Mesothelial cell of epicardium (in vitro differentiated cells): Measurements from ENCODE around the gene NTNG2. TPM values are rescaled to one million over a fixed set of nuclear protein-coding genes. Genes with fewer than 3 reads are reported as not detected.

ENCODE experiments used
- DNase-seq, 2 experiments: peaks; one replicate each; pipeline ENCODE4 v3.0.0; 2021; ENCODE audit warnings: low spot score in 2 of 2; ENCODE audit not compliant: unreplicated experiment in 2 of 2
- H3K27ac Mint-ChIP-seq: 2 replicates; pipeline ENCODE4 v1.8.0; 2021; ENCODE audit warnings: mixed read lengths
- H3K27me3 Mint-ChIP-seq: 2 replicates; pipeline ENCODE4 v1.8.0; 2021; ENCODE audit warnings: low read depth, mixed read lengths
- H3K36me3 Mint-ChIP-seq: 2 replicates; pipeline ENCODE4 v1.8.0; 2021; ENCODE audit warnings: mixed read lengths
- H3K4me1 Mint-ChIP-seq: 2 replicates; pipeline ENCODE4 v1.8.0; 2021; ENCODE audit warnings: mixed read lengths
- H3K4me3 Mint-ChIP-seq: 2 replicates; pipeline ENCODE4 v1.8.0; 2021; ENCODE audit warnings: mild to moderate bottlenecking, moderate library complexity, mixed read lengths
- H3K9me3 Mint-ChIP-seq: 2 replicates; pipeline ENCODE4 v1.8.0; 2021; ENCODE audit warnings: mixed read lengths
- CTCF ChIP-seq: fragments of 200-600 bp; sonication (generic); IDR thresholded peaks from one replicate; pipeline ENCODE4 v1.5.0; 2021; ENCODE audit warnings: antibody characterized with exemption; ENCODE audit not compliant: unreplicated experiment
- total RNA-seq: library from RNA; stranded (reverse); gene quantifications from 3 replicates; pipeline ENCODE4 v1.2.1, GENCODE V29; 2021

The NTNG2 gene
- total RNA-seq, 1 donor from 2014 or later, result 8.1 TPM

- Mint-ChIP-seq H3K27me3 (peaks cover 63% of the 10 kb centered on the region), H3K4me1 (peaks cover 35% of the 10 kb centered on the region), H3K36me3 (no peaks in the 10 kb centered on the region), H3K4me3 (no peak overlapping the region), H3K9me3 (no peaks in the 10 kb centered on the region), H3K27ac (no peak overlapping the region)
- DNase-seq, result no peak
- TF ChIP-seq CTCF, result no peak
These were observed 21.3 kb downstream of the NTNG2 start for GRCh38 chr9:132183134-132183533.

DNA sequence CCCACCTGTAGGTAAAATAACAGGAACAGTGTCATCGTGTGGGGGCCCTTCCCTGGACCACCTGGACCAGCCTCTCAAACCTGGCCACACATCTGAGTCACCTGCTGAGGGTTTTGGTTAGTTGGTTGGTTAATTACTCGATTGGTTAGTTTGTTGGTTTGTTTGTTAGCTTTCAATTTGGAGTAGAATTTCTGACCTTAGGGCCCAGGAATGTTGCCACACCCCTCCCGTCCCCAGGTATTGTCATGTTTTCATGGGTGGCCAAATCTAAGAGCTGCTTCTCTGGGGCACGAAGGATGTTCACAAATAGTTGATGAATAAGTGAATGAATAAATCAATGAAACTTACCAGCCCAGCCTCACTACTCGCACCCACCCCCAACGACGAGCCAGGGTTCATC lies 21.9 kb downstream of the NTNG2 start:
- Mint-ChIP-seq H3K27ac (no peak overlapping the region), H3K4me1 (peaks cover 35% of the 10 kb centered on the region), H3K27me3 (peaks cover 61% of the 10 kb centered on the region), H3K36me3 (no peaks in the 10 kb centered on the region), H3K9me3 (no peaks in the 10 kb centered on the region), H3K4me3 (no peak overlapping the region)
- no peak for DNase-seq
- TF ChIP-seq CTCF, result no peak

DNA sequence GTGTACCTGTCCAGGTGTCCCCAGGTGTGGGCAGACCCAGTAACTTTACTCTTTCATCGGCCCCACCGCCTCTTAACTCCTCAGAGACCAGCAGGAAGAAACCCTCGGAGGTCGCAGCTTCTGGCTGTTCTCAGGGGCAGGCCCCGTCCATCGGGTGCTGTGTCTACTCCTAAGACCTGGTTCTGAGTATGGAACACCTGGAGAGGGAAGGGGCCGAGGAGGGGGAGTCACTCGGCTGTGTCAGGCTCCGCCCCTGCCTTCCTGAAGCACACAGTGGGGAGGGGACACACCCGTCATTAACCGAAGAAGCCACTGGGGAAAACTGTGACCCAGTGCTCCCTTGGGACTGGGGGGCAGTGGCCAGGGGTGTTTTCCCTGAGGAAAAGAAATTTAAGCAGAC lies 22.3 kb downstream of the NTNG2 start:
- no peak for TF ChIP-seq CTCF
- Mint-ChIP-seq H3K27me3 (peaks cover 60% of the 10 kb centered on the region), H3K27ac (no peak overlapping the region), H3K36me3 (no peaks in the 10 kb centered on the region), H3K9me3 (no peaks in the 10 kb centered on the region), H3K4me3 (no peak overlapping the region), H3K4me1 (peaks cover 35% of the 10 kb centered on the region)
- no peak for DNase-seq

DNA sequence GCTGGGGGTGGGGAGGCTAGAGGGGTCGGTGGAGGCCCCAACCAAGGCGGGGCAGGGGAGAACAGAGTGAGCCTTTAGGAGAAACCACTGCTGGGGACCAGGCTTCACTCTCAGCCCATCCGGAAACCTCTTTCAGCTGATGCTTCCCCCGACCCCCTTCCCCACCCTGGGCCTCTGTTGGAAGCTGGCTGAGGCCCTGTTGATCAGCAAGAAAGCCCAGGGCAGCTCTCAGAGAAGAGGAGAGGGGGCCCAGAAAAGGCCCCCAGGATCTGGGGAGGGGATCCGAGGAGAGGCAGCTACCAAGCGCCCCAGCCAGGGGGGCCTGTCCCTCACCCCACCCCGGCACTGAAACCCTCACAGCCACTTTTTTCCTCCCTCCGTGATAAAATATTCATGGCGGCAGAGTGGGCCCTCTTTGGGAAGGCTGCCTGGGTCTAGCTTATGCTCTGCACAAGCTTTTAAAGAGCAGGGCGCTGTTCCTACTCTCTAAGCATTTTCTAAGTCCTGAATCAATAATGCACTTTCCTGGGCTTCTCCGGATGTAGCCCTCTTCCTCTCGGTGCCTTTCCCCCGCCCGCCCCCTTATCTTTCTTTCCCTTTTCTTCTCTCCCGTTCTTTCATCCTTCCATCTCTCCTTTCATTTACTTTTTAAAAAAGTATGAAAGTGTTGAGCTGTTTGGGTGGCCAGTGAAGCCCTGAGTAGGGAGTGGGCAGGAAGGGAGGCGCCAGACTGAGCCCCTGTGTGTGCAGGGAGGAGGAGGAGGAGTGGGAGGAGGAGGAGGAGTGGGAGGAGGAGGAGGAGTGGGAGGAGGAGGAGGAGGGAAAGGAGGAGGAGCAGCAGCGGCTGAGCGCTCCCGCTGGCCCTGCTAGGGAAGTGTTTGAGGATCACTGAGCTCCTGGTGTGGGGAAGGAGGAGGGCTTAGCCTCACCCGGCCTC lies 23.5 kb downstream of the NTNG2 start:
- Mint-ChIP-seq H3K36me3 (no peaks in the 10 kb centered on the region), H3K4me1 (peaks cover 35% of the 10 kb centered on the region), H3K27ac (peak overlapping the region; percentile 76), H3K27me3 (peaks cover 47% of the 10 kb centered on the region), H3K4me3 (no peak overlapping the region), H3K9me3 (no peaks in the 10 kb centered on the region)
- DNase-seq, result no peak
- no peak for TF ChIP-seq CTCF

GRCh38 chr9:132187121-132187620 lies 25.3 kb downstream of the NTNG2 start:
- peaks cover 27% of the 10 kb centered on the region for H3K4me1 Mint-ChIP-seq
- H3K4me3 Mint-ChIP-seq, result no peak overlapping the region
- H3K36me3 Mint-ChIP-seq, result no peaks in the 10 kb centered on the region
- no peaks in the 10 kb centered on the region for H3K9me3 Mint-ChIP-seq
- no peak for TF ChIP-seq CTCF
- no peak for DNase-seq
- peaks cover 32% of the 10 kb centered on the region for H3K27me3 Mint-ChIP-seq
- H3K27ac Mint-ChIP-seq, result peak overlapping the region; percentile 2
